DOHH2 (cell line): ENCODE measurements around the gene KDM6B.

Experiments
- EZH2phosphoT487 ChIP-seq: fragments of 200-600 bp; sonication (generic); IDR thresholded peaks from 2 replicates; pipeline ENCODE4 v1.6.1; 2017; ENCODE audit warnings: borderline replicate concordance, mild to moderate bottlenecking, antibody characterized with exemption, low read length, moderate library complexity, mixed read lengths
- TF ChIP-seq, protein P1 (sequence below): fragments of 200-600 bp; sonication (generic); IDR thresholded peaks from one replicate; pipeline ENCODE4 v1.5.1; 2014; ENCODE audit warnings: antibody characterized with exemption, mild to moderate bottlenecking, low read depth, low read length; ENCODE audit not compliant: poor library complexity, severe bottlenecking

DNA sequence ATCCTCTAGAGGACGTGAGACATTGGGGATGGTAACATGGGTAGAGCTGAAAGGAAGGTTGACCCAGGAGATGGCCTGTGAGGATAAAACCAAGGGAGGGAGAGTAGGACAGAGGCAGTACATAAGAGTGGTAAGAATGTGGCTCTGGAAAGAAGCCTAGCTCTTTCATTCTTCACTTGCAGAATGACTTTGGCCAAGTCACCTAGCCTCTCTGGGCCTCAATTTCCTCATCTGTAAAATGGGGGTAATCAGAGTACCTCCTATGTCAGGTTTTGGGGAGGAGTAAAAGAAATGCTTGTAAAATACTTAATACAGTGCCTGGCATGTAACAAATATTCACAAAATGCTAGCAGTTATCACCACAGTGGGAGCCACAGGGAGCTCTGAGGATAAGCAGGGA, 6.9 kb downstream of the KDM6B start:
- TF ChIP-seq, protein P1, sequence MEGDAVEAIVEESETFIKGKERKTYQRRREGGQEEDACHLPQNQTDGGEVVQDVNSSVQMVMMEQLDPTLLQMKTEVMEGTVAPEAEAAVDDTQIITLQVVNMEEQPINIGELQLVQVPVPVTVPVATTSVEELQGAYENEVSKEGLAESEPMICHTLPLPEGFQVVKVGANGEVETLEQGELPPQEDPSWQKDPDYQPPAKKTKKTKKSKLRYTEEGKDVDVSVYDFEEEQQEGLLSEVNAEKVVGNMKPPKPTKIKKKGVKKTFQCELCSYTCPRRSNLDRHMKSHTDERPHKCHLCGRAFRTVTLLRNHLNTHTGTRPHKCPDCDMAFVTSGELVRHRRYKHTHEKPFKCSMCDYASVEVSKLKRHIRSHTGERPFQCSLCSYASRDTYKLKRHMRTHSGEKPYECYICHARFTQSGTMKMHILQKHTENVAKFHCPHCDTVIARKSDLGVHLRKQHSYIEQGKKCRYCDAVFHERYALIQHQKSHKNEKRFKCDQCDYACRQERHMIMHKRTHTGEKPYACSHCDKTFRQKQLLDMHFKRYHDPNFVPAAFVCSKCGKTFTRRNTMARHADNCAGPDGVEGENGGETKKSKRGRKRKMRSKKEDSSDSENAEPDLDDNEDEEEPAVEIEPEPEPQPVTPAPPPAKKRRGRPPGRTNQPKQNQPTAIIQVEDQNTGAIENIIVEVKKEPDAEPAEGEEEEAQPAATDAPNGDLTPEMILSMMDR: no peak
- no peak for TF ChIP-seq EZH2phosphoT487
